B cell (primary cell): ENCODE data around the gene SMARCC1.

Experiments
- EZH2 ChIP-seq: IDR thresholded peaks from 2 replicates; pipeline ENCODE4 v1.6.1; 2012; ENCODE audit warnings: borderline replicate concordance, low read depth, mild to moderate bottlenecking, moderate library complexity, low read length; ENCODE audit not compliant: insufficient read depth, poor library complexity, severe bottlenecking
- TF ChIP-seq, protein P1 (sequence below): fragments of 200-600 bp; IDR thresholded peaks from one replicate; pipeline ENCODE4 v1.8.0; 2022; ENCODE audit warnings: antibody characterized with exemption, mild to moderate bottlenecking

DNA sequence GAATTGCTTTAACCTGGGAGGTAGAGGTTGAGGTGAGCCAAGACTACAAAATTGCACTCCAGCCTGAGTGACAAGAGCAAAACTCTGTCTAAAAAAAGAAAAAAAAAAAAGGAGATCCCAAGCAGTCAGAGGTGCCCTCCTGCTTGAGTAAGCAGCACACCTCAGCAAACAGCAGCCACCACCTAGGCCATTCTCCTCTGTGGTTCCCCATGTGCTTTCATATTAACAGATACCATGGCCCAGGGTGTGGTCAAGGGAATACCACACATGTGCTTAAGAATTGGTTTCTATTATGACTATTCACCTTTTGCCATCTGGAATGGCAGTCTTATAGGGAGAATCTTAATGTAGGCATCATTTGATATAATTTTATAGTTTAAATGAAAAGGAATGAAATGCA is 178.4 kb downstream of the SMARCC1 start:
- TF ChIP-seq, protein P1, sequence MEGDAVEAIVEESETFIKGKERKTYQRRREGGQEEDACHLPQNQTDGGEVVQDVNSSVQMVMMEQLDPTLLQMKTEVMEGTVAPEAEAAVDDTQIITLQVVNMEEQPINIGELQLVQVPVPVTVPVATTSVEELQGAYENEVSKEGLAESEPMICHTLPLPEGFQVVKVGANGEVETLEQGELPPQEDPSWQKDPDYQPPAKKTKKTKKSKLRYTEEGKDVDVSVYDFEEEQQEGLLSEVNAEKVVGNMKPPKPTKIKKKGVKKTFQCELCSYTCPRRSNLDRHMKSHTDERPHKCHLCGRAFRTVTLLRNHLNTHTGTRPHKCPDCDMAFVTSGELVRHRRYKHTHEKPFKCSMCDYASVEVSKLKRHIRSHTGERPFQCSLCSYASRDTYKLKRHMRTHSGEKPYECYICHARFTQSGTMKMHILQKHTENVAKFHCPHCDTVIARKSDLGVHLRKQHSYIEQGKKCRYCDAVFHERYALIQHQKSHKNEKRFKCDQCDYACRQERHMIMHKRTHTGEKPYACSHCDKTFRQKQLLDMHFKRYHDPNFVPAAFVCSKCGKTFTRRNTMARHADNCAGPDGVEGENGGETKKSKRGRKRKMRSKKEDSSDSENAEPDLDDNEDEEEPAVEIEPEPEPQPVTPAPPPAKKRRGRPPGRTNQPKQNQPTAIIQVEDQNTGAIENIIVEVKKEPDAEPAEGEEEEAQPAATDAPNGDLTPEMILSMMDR: no peak
- no peak for TF ChIP-seq EZH2
